Effector memory CD4-positive, alpha-beta T cell (primary cell): ENCODE results near the gene C20orf144.

ENCODE experiments used
- DNase-seq, 3 donors: peaks; one replicate each; pipeline ENCODE4 v3.0.0-alpha.2; 2020
- H3K27ac ChIP-seq: 2 replicates; pipeline ENCODE4 v1.7.0; 2013; ENCODE audit warnings: mild to moderate bottlenecking, low read length, moderate library complexity; ENCODE audit not compliant: insufficient read depth, poor library complexity, severe bottlenecking
- H3K27me3 ChIP-seq: replicated peaks from 2 replicates; pipeline ENCODE4 v1.7.0; 2013; ENCODE audit warnings: mild to moderate bottlenecking, low read length; ENCODE audit not compliant: insufficient read depth, control insufficient read depth, poor library complexity, severe bottlenecking
- H3K36me3 ChIP-seq: 2 replicates; pipeline ENCODE4 v1.7.0; 2013; ENCODE audit warnings: mild to moderate bottlenecking, low read length, moderate library complexity; ENCODE audit not compliant: control insufficient read depth, insufficient read depth
- H3K4me1 ChIP-seq: 2 replicates; pipeline ENCODE4 v1.7.0; 2013; ENCODE audit warnings: low read length, mild to moderate bottlenecking; ENCODE audit not compliant: control insufficient read depth, insufficient read depth, poor library complexity, severe bottlenecking
- H3K4me3 ChIP-seq: 2 replicates; pipeline ENCODE4 v1.7.0; 2013; ENCODE audit warnings: low read length, low read depth, mild to moderate bottlenecking; ENCODE audit not compliant: insufficient read depth, poor library complexity, severe bottlenecking
- H3K9me3 ChIP-seq: 2 replicates; pipeline ENCODE4 v1.7.0; 2013; ENCODE audit warnings: mild to moderate bottlenecking, low read length, moderate library complexity; ENCODE audit not compliant: control insufficient read depth

C20orf144 gene

GRCh38 chr20:33656783-33657703, 5.1 kb upstream of the C20orf144 start:
- H3K9me3 ChIP-seq, result no peaks in the 10 kb centered on the region
- no peaks in the 10 kb centered on the region for H3K27me3 ChIP-seq
- no peaks in the 10 kb centered on the region for H3K4me1 ChIP-seq
- H3K27ac ChIP-seq, result no peak overlapping the region
- DNase-seq, result no peak
- no peak overlapping the region for H3K4me3 ChIP-seq
- no peaks in the 10 kb centered on the region for H3K36me3 ChIP-seq

- no peak overlapping the region for H3K4me3 ChIP-seq
- H3K27me3 ChIP-seq, result no peaks in the 10 kb centered on the region
- no peak for DNase-seq
- no peaks in the 10 kb centered on the region for H3K36me3 ChIP-seq
- H3K9me3 ChIP-seq, result no peaks in the 10 kb centered on the region
- no peak overlapping the region for H3K27ac ChIP-seq
- H3K4me1 ChIP-seq, result peaks cover 1% of the 10 kb centered on the region
Observed at GRCh38 chr20:33657704-33658095, 4.4 kb upstream of the C20orf144 start.

GRCh38 chr20:33658510-33658909, 3.6 kb upstream of the C20orf144 start:
- H3K27ac ChIP-seq, result no peak overlapping the region
- peaks cover 8% of the 10 kb centered on the region for H3K4me1 ChIP-seq
- H3K27me3 ChIP-seq, result no peaks in the 10 kb centered on the region
- H3K4me3 ChIP-seq, result no peak overlapping the region
- no peaks in the 10 kb centered on the region for H3K36me3 ChIP-seq
- no peaks in the 10 kb centered on the region for H3K9me3 ChIP-seq
- no peak for DNase-seq

DNA sequence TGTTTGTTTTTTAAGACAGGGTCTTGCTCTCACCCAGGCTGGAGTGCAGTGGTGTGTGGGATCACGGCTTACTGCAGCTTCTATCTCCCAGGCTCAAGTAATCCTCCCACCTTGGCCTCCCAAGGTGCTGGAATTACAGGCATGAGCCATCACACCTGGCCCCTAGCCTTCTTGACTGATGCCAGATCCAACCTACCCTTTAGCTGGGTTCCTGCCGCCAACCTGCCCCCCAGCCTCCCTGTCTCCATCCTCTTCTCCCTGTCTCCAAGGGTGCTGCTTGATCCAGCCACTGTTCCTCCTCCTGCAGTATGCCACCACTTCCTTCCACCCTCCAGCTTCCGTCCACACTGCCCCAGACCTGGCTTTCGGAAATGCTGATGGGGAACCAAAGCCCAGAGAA, 3.2 kb upstream of the C20orf144 start:
- H3K27me3 ChIP-seq, result no peaks in the 10 kb centered on the region
- H3K4me3 ChIP-seq, result no peak overlapping the region
- no peak overlapping the region for H3K27ac ChIP-seq
- no peaks in the 10 kb centered on the region for H3K36me3 ChIP-seq
- no peak for DNase-seq
- peaks cover 12% of the 10 kb centered on the region for H3K4me1 ChIP-seq
- H3K9me3 ChIP-seq, result no peaks in the 10 kb centered on the region

- Histone ChIP-seq H3K27me3 (no peaks in the 10 kb centered on the region), H3K4me1 (peaks cover 17% of the 10 kb centered on the region), H3K4me3 (no peak overlapping the region), H3K27ac (no peak overlapping the region), H3K36me3 (no peaks in the 10 kb centered on the region), H3K9me3 (no peaks in the 10 kb centered on the region)
- no peak for DNase-seq
Observed at GRCh38 chr20:33659341-33660034, 2.6 kb upstream of the C20orf144 start.

DNA sequence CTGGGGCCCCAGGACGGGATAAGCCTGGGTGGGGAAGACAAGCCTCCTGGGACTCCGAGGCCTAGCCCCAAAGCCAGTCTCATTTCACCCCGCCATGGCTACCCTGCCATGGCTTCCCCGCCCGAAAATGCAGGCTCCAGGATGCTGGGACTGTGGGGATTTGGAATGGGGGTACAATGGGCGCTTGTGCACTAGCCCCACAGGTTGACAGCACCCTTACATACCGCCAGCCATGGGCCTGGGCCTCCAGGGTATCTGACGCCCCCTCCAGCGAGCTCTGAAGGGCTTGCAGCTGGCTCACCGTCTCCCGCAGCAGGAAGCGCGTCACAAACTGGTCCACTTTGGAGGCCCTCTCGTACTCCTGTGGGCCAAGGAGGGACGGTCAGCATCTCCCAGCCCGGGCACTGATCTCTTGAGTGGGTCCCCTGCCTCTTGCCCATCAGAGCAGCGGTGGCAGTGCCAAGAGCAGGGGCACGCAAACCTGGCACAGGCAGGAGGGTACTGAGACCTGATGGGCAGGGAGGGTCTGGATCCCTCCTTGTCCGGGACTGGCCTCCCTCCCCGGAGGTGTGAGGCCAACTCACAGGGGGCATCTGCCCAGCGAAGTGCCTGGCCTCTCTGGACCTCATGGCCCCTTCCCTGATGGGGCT, 2.0 kb upstream of the C20orf144 start:
- no peak overlapping the region for H3K27ac ChIP-seq
- peaks cover 21% of the 10 kb centered on the region for H3K4me1 ChIP-seq
- no peak for DNase-seq
- no peaks in the 10 kb centered on the region for H3K36me3 ChIP-seq
- H3K9me3 ChIP-seq, result no peaks in the 10 kb centered on the region
- H3K27me3 ChIP-seq, result no peaks in the 10 kb centered on the region
- H3K4me3 ChIP-seq, result no peak overlapping the region

DNA sequence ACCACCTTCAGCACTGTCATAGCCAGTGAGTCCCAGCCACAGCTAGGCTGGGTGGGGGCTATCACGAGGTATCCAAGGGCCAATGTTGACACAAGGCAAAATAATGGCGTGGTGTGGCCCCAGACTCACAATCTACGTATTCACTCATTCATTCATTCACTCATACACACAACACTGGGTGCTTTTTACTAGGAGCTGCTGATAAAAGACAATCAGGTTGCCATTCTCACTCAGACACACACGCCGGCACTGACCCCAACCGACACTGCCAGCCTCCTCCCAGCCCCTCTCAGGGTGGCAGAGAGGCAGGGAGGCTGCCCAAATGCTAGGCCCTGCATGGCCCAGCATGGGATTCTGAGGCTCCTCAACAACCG, 1.5 kb upstream of the C20orf144 start:
- no peaks in the 10 kb centered on the region for H3K36me3 ChIP-seq
- H3K27me3 ChIP-seq, result no peaks in the 10 kb centered on the region
- H3K4me1 ChIP-seq, result peaks cover 21% of the 10 kb centered on the region
- H3K9me3 ChIP-seq, result no peaks in the 10 kb centered on the region
- H3K4me3 ChIP-seq, result no peak overlapping the region
- no peak for DNase-seq
- H3K27ac ChIP-seq, result no peak overlapping the region

DNA sequence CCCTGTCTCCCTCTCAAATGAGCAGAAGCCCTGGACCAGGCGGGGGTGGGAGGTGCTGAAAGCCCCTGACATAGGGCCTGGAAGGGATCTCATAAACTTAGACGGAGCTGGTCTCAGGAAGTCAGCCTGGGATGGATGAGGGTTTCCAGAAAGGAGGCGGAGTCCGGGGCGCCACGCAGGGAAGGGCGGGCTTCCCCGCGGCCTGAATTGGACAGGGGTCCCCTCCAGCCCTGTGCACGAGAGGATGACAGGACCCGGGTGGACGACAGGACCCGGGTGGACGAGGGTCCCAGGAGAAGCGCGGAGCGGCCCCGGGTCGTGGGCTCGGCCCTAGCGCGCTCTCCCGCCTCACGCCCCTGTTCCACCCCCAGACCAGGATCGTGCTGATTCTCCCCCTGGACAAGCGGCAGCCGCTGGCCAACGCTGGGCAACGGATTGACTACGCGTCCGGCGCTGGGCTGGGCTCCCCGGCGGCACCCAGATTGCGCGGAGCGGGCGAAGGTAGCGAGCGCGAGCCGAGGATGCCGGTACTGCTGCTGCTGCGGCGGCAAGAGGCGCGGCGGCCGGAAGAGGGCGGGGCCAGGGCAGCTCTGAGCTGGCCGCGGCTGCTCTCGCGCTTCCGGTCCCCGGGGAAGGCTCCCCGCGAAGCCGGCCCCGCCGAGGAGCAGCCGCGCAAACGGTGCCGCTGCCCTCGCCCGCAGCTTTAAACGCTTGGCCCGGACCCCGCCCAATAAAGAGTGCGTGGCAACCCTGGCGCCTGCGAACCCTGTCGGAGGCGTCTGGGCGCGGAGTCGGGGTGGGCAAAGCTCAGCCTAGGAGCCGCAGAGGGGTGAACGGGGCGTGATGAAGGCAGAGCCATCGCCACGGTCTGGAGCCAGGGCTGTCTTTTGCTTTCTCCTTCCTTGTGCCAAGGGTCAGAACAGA, 1.3 kb downstream of the C20orf144 start:
- Histone ChIP-seq H3K9me3 (no peaks in the 10 kb centered on the region), H3K4me1 (peaks cover 39% of the 10 kb centered on the region), H3K4me3 (peak overlapping the region; percentile 74), H3K27ac (peak overlapping the region; percentile 82), H3K27me3 (no peaks in the 10 kb centered on the region), H3K36me3 (no peaks in the 10 kb centered on the region)
- peak; percentile 65 to 77 (median 71) for DNase-seq

GRCh38 chr20:33664085-33664761, 2.1 kb downstream of the C20orf144 start:
- H3K27me3 ChIP-seq, result no peaks in the 10 kb centered on the region
- H3K4me1 ChIP-seq, result peaks cover 40% of the 10 kb centered on the region
- peak overlapping the region; percentile 74 for H3K4me3 ChIP-seq
- H3K9me3 ChIP-seq, result no peaks in the 10 kb centered on the region
- H3K27ac ChIP-seq, result peak overlapping the region; percentile 82
- H3K36me3 ChIP-seq, result no peaks in the 10 kb centered on the region
- DNase-seq, result no peak
